HG02840 (cell line): ENCODE measurements around the gene PLET1.

Experiments used
- ATAC-seq: cut with Tn5 transposase; IDR thresholded peaks from one replicate; pipeline ENCODE4 v1.9.1; 2021; ENCODE audit warnings: mild to moderate bottlenecking, moderate library complexity, moderate number of reproducible peaks; ENCODE audit not compliant: unreplicated experiment, low FRiP score

Gene PLET1

DNA sequence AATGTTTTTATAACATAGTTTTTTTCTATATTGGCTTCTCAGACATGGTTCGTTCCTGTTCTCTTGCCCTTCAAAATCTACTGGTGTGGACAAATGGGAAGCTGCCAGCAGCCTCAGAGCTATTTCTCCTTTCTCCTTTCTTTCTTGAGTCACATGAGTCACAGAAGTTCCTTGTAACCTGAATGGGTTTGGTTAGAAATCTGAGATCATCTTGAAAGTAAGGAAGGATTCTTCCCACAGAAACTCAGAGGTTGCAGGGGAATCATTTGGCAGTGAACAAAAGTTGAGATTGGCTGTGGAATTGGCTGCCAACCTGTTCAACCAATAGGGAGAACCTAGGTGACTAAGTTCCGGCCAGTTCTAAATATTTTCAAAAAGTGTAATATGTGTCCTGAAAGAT, 12.5 kb downstream of the PLET1 start:
- no peak for ATAC-seq

DNA sequence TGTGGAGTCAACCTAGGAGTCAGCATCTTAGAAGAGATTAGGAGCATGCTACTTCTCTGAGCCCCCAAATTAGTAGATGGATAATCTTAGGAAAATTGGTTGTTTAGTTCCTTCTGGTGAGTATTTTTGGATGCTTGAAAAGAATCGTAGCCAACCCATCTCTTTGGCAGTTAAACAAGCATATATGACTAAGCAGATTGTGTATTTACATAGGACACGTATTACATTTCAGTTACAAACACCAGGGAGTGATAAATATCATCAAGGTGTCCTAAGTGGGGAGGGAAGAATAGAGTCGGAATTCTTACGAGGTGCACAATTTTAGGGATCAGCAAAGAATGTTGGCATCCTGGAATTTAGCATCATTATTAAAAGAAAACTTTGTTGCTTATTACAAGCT, 13.5 kb downstream of the PLET1 start:
- ATAC-seq = no peak

GRCh38 chr11:112241486-112241885, 19.2 kb downstream of the PLET1 start:
- no peak for ATAC-seq

DNA sequence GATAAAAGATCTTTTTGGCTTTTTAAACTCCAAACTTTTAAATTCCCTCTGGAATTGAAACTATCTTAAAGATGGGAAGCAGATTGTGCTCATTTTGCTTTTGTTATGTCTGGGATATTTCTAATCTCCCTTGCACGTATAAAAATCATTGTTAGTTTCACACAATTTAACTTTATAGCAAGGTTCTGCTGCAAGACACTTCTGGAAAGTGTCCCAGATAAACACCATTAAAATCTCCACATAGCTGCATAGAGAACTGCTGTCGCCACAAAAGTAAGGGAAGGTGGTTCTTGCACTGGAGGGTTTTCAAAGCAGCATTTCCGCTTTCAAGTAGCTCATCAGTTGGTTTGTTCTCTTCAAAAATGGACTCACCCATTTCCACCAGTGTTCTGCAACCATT, 22.6 kb downstream of the PLET1 start:
- no peak for ATAC-seq

DNA sequence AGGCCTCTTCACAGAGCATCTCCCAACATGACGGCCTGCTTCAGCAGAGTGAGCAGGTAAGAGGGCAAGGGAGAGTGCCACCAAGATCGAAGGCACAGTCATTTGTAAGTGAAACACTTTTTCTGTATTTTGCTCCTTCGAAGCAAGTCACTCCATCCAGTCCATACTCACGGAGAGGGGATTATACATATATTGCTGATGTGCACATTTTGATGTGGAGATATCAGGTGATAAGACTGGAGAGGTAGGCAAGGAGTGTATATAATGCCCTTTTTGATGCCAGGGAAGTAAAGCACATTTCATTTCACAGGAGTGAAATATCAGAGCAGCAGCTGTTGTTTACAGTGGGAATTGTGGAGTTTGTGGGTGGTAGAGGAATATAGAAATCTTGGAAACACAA, 23.2 kb downstream of the PLET1 start:
- ATAC-seq = no peak

DNA sequence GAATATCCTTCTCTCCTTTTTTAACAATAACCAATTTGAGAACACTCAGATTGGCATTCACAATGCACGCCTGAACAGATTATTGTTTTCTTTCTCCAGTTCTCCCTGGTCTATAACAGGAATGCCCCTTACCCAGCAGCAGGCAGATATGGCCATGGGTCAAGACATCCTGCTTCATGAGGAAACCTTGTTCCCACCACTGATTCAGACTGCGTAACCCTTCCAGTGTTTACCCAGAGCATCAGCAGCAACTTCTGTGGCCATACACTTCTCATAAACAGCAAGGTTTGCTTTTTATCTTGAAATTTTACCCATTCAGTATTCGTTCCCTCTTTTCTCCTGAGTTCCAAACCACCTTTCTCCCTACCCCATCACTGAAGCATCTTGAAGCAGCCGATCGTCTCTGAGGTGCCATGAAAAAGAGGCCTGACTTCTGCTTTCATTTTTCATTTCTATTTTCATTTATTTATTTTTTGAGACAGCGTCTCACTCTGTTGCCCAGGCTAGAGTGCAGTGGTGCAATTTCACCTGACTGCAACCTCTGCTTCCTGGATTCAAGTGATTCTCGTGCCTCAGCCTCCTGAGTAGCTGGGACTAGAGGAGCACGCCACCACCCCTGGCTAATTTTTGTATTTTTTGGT, 24.8 kb downstream of the PLET1 start:
- no peak for ATAC-seq

DNA sequence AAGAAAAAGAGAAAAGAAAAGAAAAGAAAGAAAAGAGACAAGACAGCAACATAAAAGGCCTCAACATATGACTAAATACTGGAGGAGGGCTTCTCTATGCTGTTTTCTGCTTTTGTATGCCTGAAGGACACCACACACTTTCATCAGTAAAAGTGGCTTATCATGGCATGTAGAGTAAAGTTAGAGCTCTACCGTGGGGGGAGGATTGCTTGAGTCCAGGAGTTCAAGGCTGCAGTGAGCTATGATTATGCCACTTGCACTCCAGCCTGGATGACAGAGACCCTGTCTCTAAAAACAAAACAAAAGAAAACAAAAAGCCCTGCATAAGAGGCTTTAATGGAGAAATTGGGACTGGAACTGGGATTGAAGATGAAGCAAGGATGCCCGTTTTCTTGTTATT, 28.7 kb downstream of the PLET1 start:
- ATAC-seq = no peak

DNA sequence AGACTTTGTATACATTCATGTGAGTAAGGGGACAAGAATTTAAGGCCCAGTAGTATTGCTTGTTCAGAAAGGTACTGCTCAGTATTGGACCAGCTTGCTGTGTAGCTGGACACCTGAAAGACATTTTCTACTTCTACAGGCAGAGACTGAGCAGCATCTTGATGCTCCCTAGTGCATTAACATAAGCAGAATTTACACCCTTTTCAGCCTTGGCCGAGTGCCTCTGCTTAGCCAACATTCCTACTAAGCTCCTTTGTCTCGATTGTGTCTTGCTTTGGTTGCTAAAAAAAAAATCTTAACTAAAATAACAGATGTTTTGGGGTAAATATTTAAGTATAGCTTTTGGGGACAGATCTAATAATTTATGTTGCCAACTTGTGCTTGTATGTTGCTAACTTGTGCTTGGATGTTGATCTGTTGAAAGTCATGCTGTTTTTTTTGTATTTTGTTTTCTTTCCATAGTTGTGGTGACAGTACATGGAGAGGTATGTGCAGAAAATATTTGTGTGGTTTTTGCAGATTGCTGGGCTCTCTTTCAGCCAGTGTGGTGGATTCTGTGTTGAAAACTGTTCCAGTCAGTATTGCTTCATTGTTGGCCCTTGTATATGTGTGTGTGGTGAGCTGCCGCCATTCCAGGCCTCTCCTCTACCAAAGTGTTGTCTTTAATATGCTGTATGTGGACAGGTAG, 30.8 kb downstream of the PLET1 start:
- no peak for ATAC-seq

DNA sequence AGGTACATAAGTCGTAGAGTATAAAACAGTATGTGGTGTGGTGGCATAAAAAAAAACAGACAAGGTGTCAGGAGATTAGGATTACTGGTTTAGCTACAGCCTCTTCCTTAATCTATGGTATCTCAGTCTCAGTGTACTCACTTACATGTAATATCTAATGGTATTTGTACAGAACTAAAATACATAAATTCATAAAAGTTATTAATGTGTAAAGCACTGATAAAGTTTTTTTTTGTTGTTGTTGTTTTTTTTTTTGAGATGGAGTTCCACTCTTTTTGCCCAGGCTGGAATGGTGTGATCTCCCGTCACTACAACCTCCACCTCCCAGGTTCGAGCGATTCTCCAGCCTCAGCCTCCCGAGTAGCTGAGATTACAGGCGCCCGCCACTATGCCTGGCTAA, 31.5 kb downstream of the PLET1 start:
- ATAC-seq = no peak

- ATAC-seq = no peak
These were observed 32.0 kb downstream of the PLET1 start for GRCh38 chr11:112228706-112229105.

GRCh38 chr11:112227471-112227870, 33.2 kb downstream of the PLET1 start:
- no peak for ATAC-seq

- peak; percentile 52 for ATAC-seq
These were observed 33.7 kb downstream of the PLET1 start for GRCh38 chr11:112226831-112227401.

DNA sequence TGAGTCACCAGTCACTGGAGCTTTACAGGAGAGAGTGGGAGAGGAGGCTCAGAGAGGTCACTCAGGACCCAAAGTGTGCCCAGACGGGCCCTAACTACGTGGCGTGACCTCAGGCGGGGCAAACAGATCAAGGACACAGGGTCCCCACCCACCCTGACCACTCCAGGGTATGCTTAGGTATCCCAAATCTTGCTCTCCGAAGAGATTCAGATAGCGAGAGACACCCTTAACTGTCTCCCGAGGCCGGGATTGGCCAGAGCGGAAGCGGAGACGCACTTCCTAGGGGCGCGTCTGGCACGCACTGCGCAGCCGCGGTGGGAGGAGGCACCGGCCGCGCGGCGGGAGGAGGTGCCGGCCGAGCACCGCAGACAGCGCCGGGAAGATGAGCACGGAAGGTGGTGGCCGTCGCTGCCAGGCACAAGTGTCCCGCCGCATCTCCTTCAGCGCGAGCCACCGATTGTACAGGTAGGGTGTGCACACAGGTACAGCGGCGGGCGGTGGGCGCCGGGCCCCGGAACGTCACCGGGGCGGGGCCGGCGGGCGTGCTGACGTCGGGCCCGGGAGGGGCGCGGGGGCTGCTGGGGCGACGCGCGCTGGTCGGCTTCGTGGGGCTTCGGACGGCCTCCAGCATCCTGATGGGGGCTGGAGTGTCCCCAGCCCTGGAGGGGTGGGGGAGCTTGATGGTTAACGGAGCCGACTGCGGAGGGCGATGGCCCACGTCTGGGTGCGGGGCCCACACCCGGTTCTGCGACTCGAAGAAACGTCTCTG, 34.4 kb downstream of the PLET1 start, which contains the start of gene PTS:
TSS of gene PTS (plus strand) at position 367 of the 769 bp plus-strand sequence. CDS start at position 383, 16 bp downstream.
- peak; percentile 97 for ATAC-seq

DNA sequence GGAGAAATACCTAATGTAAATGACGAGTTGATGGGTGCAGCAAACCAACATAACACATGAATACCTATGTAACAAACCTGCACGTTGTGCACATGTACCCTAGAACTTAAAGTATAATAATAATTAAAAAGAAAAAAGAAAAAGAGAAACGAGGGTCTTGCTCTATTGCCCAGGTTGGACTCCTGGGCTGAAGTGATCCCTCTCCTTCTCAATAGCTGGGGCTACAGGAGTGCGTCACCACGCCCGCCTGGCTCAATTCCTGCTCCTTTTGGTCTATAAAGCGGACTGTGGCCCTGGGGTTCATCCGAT, 35.0 kb downstream of the PLET1 start:
- no peak for ATAC-seq

GRCh38 chr11:112223754-112224532, 36.7 kb downstream of the PLET1 start:
- ATAC-seq = no peak

DNA sequence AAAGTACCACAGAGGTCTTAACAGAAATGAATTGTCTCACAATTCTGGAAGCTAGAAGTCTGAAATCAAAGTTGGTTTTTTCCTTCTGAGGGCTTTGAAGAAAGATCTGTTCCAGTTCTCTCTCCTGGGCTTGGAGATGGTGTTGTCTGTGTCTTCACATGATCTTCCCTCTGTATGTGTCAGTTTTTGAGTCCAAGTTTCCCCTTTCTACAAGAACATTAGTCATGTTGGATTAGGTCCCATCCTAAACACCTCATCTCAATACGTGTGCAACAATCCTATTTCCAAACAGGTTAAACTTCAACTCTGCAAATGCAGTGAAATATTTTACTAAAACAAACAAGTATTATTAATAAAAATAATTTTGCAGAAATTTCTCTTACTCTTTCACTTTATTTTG, 37.5 kb downstream of the PLET1 start:
- no peak for ATAC-seq

- no peak for ATAC-seq
These were observed 38.4 kb downstream of the PLET1 start for GRCh38 chr11:112222303-112222702.

- no peak for ATAC-seq
These were observed 39.3 kb downstream of the PLET1 start for GRCh38 chr11:112221274-112221835.

GRCh38 chr11:112219476-112220232, 41.0 kb downstream of the PLET1 start:
- peak; percentile 84 for ATAC-seq
